Esophagus muscularis mucosa (tissue), 3 donors: ENCODE data around the gene TMA7B.

Experiments
- CTCF ChIP-seq, 3 experiments: fragments of 200-600 bp in 2 of 3; fragments of 450-650 bp in 1 of 3; sonication (generic) in 2 of 3; IDR thresholded peaks; one replicate each; pipeline ENCODE4 v1.5.1; 2017 to 2019; ENCODE audit warnings: antibody characterized with exemption in 3 of 3, mild to moderate bottlenecking in 2 of 3, moderate library complexity in 1 of 3
- POLR2A ChIP-seq: fragments of 450-650 bp; IDR thresholded peaks from one replicate; pipeline ENCODE4 v1.6.1; 2017; ENCODE audit warnings: antibody characterized with exemption, moderate library complexity, mild to moderate bottlenecking, low read depth

GRCh38 chr22:39959640-39960447 is at the start of gene TMA7B:
- TF ChIP-seq POLR2A (no peak), CTCF (IDR thresholded peaks at IDR 0.05) (no peak)
